HK-2 (cell line): ENCODE data around the gene ZNF382.

Source experiments
- DNase-seq: peaks from one replicate; pipeline ENCODE4 v3.0.0-alpha.2; 2018; ENCODE audit not compliant: unreplicated experiment

Gene ZNF382

DNA sequence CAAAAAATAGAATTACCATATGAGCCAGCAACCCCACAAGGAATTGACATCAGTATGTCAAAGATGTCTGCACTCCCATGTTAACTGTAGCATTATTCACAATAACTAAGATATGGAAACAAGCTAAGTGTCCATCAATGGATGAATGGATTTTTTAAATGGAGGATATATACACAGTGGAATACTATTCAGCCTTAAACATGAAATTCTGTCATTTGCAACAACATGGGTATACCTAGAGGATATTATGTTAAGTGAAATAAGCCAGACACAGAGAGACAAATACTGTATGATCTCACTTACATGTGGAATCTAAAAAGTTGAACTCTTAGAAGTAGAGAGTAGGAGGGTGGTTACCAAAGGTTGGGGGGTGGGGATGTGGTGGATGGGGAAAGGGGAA, 74.3 kb downstream of the ZNF382 start:
- DNase-seq: no peak
